ENCODE data around the gene GALNT10. TPM values are rescaled to one million over a fixed set of nuclear protein-coding genes. Genes with fewer than 3 reads are reported as not detected.
A peak's percentile ranks its signal among the peaks of the same experiment; 100 is the strongest.

GALNT10 gene
- total RNA-seq, 1 donor from 2014 or later, result 11.5 TPM

- TF ChIP-seq POLR2AphosphoS5 (IDR thresholded peaks at IDR 0.05; ENCODE audit: insufficient read depth in 1 of 2, low read depth in 1 of 2), result no peak
- no peak for TF ChIP-seq CTCF (IDR thresholded peaks at IDR 0.05)
- TF ChIP-seq POLR2A (IDR thresholded peaks at IDR 0.05), result no peak
- intact Hi-C loops (cut with DNase I), result loop anchor here (2.0 to 10.0 kb wide), 3 partner anchors 214 to 434 kb away; partner anchors contain the start of gene GALNT10
- Histone ChIP-seq H3K9me3 (no peaks in the 10 kb centered on the region), H3K4me1 (peaks cover 9% of the 10 kb centered on the region), H3K27ac (no peak overlapping the region), H3K4me3 (no peak overlapping the region), H3K27me3 (no peaks in the 10 kb centered on the region), H3K36me3 (peaks cover 0 to 4% of the 10 kb centered on the region in 2 donors)
- peak in 1 of 2 donors; percentile 43 for DNase-seq (ENCODE audit: extremely low spot score in 2 of 2)
These were observed 218.3 kb downstream of the GALNT10 start for GRCh38 chr5:154408811-154409210.

DNA sequence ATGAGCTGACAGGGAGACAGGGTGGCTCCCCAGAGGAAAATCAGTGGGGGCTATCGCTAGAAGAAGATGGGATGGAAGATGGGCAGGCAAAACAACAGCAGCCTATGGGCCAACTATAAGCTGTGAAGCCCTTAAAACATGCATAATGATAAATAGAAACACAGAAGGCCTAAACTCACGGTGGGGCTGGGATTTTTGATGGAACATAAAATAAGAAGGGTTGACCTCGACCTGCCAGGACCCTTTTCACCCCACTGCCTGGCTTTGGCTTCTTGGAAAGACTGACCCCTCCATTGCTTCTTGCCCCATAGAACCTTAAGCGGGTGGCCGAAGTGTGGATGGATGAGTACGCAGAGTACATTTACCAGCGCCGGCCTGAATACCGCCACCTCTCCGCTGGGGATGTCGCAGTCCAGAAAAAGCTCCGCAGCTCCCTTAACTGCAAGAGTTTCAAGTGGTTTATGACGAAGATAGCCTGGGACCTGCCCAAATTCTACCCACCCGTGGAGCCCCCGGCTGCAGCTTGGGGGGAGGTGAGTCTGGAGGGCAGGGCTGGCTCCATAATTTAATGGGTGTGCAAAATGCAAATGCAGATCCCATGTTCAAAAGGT, 218.8 kb downstream of the GALNT10 start:
- Histone ChIP-seq H3K9me3 (no peaks in the 10 kb centered on the region), H3K4me1 (peaks cover 9% of the 10 kb centered on the region), H3K27ac (no peak overlapping the region), H3K4me3 (no peak overlapping the region), H3K27me3 (no peaks in the 10 kb centered on the region), H3K36me3 (peaks cover 0 to 4% of the 10 kb centered on the region in 2 donors)
- DNase-seq (ENCODE audit: extremely low spot score in 2 of 2), result peak in 1 of 2 donors; percentile 84
- intact Hi-C loops (cut with DNase I), result loop anchor here (2.0 to 10.0 kb wide), 3 partner anchors 215 to 435 kb away; partner anchors contain the start of gene GALNT10
- TF ChIP-seq POLR2AphosphoS5 (IDR thresholded peaks at IDR 0.05; ENCODE audit: insufficient read depth in 1 of 2, low read depth in 1 of 2), result no peak
- TF ChIP-seq POLR2A (IDR thresholded peaks at IDR 0.05), result no peak
- TF ChIP-seq CTCF (IDR thresholded peaks at IDR 0.05), result no peak

GRCh38 chr5:154410008-154410407, 219.5 kb downstream of the GALNT10 start:
- Histone ChIP-seq H3K27ac (no peak overlapping the region), H3K4me3 (no peak overlapping the region), H3K9me3 (no peaks in the 10 kb centered on the region), H3K4me1 (peaks cover 5% of the 10 kb centered on the region), H3K27me3 (no peaks in the 10 kb centered on the region), H3K36me3 (peaks cover 0 to 4% of the 10 kb centered on the region in 2 donors)
- intact Hi-C loops (cut with DNase I), result no loop called here
- no peak for TF ChIP-seq POLR2A (IDR thresholded peaks at IDR 0.05)
- TF ChIP-seq POLR2AphosphoS5 (IDR thresholded peaks at IDR 0.05; ENCODE audit: insufficient read depth in 1 of 2, low read depth in 1 of 2), result no peak
- no peak for TF ChIP-seq CTCF (IDR thresholded peaks at IDR 0.05)
- peak in 1 of 2 donors; percentile 20 for DNase-seq (ENCODE audit: extremely low spot score in 2 of 2)

GRCh38 chr5:154410786-154411185, 220.3 kb downstream of the GALNT10 start:
- H3K27me3 ChIP-seq, result no peaks in the 10 kb centered on the region
- no peak for TF ChIP-seq CTCF (IDR thresholded peaks at IDR 0.05)
- TF ChIP-seq POLR2AphosphoS5 (IDR thresholded peaks at IDR 0.05; ENCODE audit: insufficient read depth in 1 of 2, low read depth in 1 of 2), result no peak
- H3K4me3 ChIP-seq, result no peak overlapping the region
- H3K9me3 ChIP-seq, result no peaks in the 10 kb centered on the region
- peaks cover 0 to 4% of the 10 kb centered on the region in 2 donors for H3K36me3 ChIP-seq
- no peak overlapping the region for H3K27ac ChIP-seq
- no peaks in the 10 kb centered on the region for H3K4me1 ChIP-seq
- intact Hi-C loops (cut with DNase I), result no loop called here
- DNase-seq (ENCODE audit: extremely low spot score in 2 of 2), result peak; percentile 49

GRCh38 chr5:154411338-154411737, 220.8 kb downstream of the GALNT10 start:
- intact Hi-C loops (cut with DNase I), result no loop called here
- peak; percentile 37 to 79 for DNase-seq (ENCODE audit: extremely low spot score in 2 of 2)

More at GRCh38 chr5:154411338-154411737, 220.8 kb downstream of the GALNT10 start:
- no peaks in the 10 kb centered on the region for H3K27me3 ChIP-seq
- TF ChIP-seq POLR2A (IDR thresholded peaks at IDR 0.05), result no peak
- H3K9me3 ChIP-seq, result no peaks in the 10 kb centered on the region
- H3K4me3 ChIP-seq, result no peak overlapping the region
- H3K27ac ChIP-seq, result no peak overlapping the region
- H3K36me3 ChIP-seq, result peaks cover 0 to 4% of the 10 kb centered on the region in 2 donors
- no peaks in the 10 kb centered on the region for H3K4me1 ChIP-seq
